Loucy (cell line): Measurements from ENCODE around the gene RND3.

Source experiments
- H2AFZ ChIP-seq: fragments of 200-600 bp; sonication (generic); 2 replicates; pipeline ENCODE4 v1.6.0; 2016; ENCODE audit warnings: antibody characterized with exemption, mild to moderate bottlenecking, low read length, moderate library complexity
- H3F3A ChIP-seq: fragments of 200-600 bp; 2 replicates; pipeline ENCODE4 v1.6.0; 2016; ENCODE audit warnings: antibody characterized with exemption, low read depth, mild to moderate bottlenecking
- H3K27me3 ChIP-seq: fragments of 200-600 bp; sonication (generic); 2 replicates; pipeline ENCODE4 v1.6.1; 2014; ENCODE audit warnings: low read length, mild to moderate bottlenecking; ENCODE audit not compliant: insufficient read depth, poor library complexity, severe bottlenecking
- H3K36me3 ChIP-seq: fragments of 200-600 bp; sonication (generic); 2 replicates; pipeline ENCODE4 v1.6.1; 2016; ENCODE audit warnings: low read length; ENCODE audit not compliant: insufficient read depth
- H3K4me1 ChIP-seq: fragments of 200-600 bp; sonication (generic); 2 replicates; pipeline ENCODE4 v1.5.1; 2014; ENCODE audit warnings: low read length, mild to moderate bottlenecking; ENCODE audit not compliant: insufficient read depth, poor library complexity, severe bottlenecking
- H3K4me2 ChIP-seq: fragments of 200-600 bp; sonication (generic); 2 replicates; pipeline ENCODE4 v1.6.0; 2014; ENCODE audit warnings: antibody characterized with exemption, low read length, low read depth, mild to moderate bottlenecking; ENCODE audit not compliant: poor library complexity, severe bottlenecking
- H3K4me3 ChIP-seq: fragments of 200-600 bp; sonication (generic); 2 replicates; pipeline ENCODE4 v1.5.1; 2014; ENCODE audit warnings: low read length, mild to moderate bottlenecking, mixed read lengths; ENCODE audit not compliant: poor library complexity, severe bottlenecking
- H3K79me2 ChIP-seq: fragments of 200-600 bp; sonication (generic); 2 replicates; pipeline ENCODE4 v1.6.1; 2014; ENCODE audit warnings: low read length; ENCODE audit not compliant: insufficient read depth
- H3K9ac ChIP-seq: fragments of 200-600 bp; sonication (generic); 2 replicates; pipeline ENCODE4 v1.6.0; 2014; ENCODE audit warnings: mild to moderate bottlenecking, low read depth, low read length, moderate library complexity; ENCODE audit not compliant: poor library complexity, severe bottlenecking
- H3K9me2 ChIP-seq: fragments of 200-600 bp; sonication (generic); replicated peaks from 2 replicates; pipeline ENCODE4 v1.6.1; 2016; ENCODE audit warnings: low read depth, low read length, mixed read lengths
- H3K9me3 ChIP-seq: fragments of 200-600 bp; sonication (generic); 2 replicates; pipeline ENCODE4 v1.6.1; 2014; ENCODE audit warnings: mild to moderate bottlenecking, antibody characterized with exemption, low read length, low read depth; ENCODE audit not compliant: insufficient read depth
- H4K20me1 ChIP-seq: fragments of 200-600 bp; sonication (generic); 2 replicates; pipeline ENCODE4 v1.6.0; 2014; ENCODE audit warnings: antibody characterized with exemption, low read length, mild to moderate bottlenecking; ENCODE audit not compliant: insufficient read depth, poor library complexity, severe bottlenecking
- CTCF ChIP-seq: fragments of 200-600 bp; sonication (generic); conservative IDR thresholded peaks from 2 replicates; pipeline ENCODE4 v1.5.1; 2014; ENCODE audit warnings: mild to moderate bottlenecking, antibody characterized with exemption, low read length
- EZH2phosphoT487 ChIP-seq: fragments of 200-600 bp; IDR thresholded peaks from 2 replicates; pipeline ENCODE4 v1.6.1; 2018; ENCODE audit warnings: antibody characterized with exemption, mild to moderate bottlenecking, moderate library complexity, borderline replicate concordance

Gene RND3

DNA sequence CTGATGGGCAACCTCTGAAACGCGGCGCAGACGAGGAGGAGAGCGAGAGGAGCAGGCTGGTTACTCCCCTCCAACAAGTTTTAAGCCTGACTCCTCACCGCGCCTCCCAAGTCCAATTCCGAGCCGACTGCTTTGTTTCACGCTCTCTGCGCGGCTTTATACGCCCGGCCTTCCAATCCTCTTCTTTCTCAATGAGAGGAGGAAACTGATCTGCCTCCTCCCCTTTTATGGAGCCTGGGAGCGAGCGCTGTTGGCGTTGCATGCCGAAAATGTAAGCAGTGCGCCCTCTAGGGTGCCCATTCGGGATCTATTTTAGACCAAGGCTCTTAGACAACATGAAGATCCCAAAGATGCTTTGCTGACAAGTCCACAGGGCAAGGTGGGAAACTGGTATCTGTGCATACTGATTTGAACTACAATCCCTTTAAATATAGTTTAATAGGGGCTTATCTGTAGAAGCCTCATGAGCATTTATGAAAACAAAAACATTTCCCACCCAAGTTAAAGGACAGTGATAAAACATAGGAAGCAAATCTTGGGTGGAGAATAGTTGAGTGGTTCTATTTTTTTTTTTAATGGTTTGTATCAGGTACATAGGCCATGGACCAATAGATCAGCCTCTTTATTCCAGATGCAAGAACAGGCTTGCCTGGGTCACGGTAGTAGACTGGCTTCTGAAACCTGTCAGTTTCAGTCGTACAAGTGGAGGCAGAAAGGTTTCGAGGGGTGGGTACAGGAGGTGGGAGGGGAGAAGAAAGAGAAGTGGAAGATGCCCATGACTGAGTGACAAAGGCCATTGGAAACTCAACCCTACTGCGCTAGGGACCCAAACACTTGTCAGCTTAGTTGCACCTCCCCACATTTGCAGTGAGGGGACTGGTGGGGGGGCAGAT, at the start of gene RND3:
Gene RND3 (minus strand): TSS at position 131 of the 893 bp plus-strand sequence. CDS start 250 bp downstream, outside the sequence.
- H3K4me3 ChIP-seq, result no peak within 1 kb of the TSS
- H3K4me2 ChIP-seq, result no peak within 1 kb of the TSS
- no peaks in the 10 kb centered on the region for H4K20me1 ChIP-seq
- H3K79me2 ChIP-seq, result no peaks in the 10 kb centered on the region
- no peak within 1 kb of the TSS for H2AFZ ChIP-seq
- no peaks in the 10 kb centered on the region for H3K27me3 ChIP-seq
- H3K9ac ChIP-seq, result no peak within 1 kb of the TSS
- no peaks in the 10 kb centered on the region for H3F3A ChIP-seq
- H3K9me2 ChIP-seq, result no peaks in the 10 kb centered on the region
- no peaks in the 10 kb centered on the region for H3K4me1 ChIP-seq
- TF ChIP-seq EZH2phosphoT487, result no peak
- peak; percentile 82 for TF ChIP-seq CTCF
- H3K9me3 ChIP-seq, result no peaks in the 10 kb centered on the region
- no peaks in the 10 kb centered on the region for H3K36me3 ChIP-seq

GRCh38 chr2:150535176-150535575, 47.7 kb upstream of the RND3 start:
- Histone ChIP-seq H3K36me3 (no peaks in the 10 kb centered on the region), H3K9me2 (no peaks in the 10 kb centered on the region), H3K27me3 (no peaks in the 10 kb centered on the region), H2AFZ (no peak overlapping the region), H3K79me2 (no peaks in the 10 kb centered on the region), H3K9me3 (peaks cover 8% of the 10 kb centered on the region; the same call in 1 of the 2 replicates), H3K9ac (no peak overlapping the region), H3K4me3 (no peak overlapping the region), H3K4me1 (no peaks in the 10 kb centered on the region), H3K4me2 (no peak overlapping the region), H3F3A (no peaks in the 10 kb centered on the region), H4K20me1 (no peaks in the 10 kb centered on the region)
- no peak for TF ChIP-seq EZH2phosphoT487
- no peak for TF ChIP-seq CTCF

DNA sequence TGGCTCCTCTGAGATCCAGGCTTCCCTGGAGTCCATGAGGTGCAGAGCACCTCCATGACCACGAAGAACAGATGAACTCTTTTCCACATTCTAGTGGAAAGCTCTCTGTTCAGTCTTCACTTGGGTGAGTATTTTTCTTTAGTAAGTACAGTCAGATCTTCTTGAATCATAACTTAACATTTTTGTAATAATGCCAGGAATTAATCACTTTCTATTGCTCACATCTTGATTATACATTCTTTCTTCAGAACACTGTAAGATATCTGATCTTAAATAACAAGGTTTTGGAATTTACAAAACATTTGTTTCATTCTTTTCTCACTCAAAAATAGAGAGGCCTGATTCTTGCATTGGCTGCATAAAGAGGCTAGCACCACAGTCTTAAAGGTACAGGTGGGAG, 45.4 kb upstream of the RND3 start:
- H3K36me3 ChIP-seq, result no peaks in the 10 kb centered on the region
- H4K20me1 ChIP-seq, result no peaks in the 10 kb centered on the region
- no peaks in the 10 kb centered on the region for H3K9me2 ChIP-seq
- H3K4me1 ChIP-seq, result peaks cover 12% of the 10 kb centered on the region
- H3K27me3 ChIP-seq, result no peaks in the 10 kb centered on the region
- H3K9ac ChIP-seq, result no peak overlapping the region
- H3K4me3 ChIP-seq, result no peak overlapping the region
- no peak overlapping the region for H2AFZ ChIP-seq
- no peaks in the 10 kb centered on the region for H3F3A ChIP-seq
- H3K4me2 ChIP-seq, result no peak overlapping the region
- H3K79me2 ChIP-seq, result no peaks in the 10 kb centered on the region
- peaks cover 8% of the 10 kb centered on the region; the same call in 1 of the 2 replicates for H3K9me3 ChIP-seq
- TF ChIP-seq CTCF (no peak), EZH2phosphoT487 (no peak)
